AG09309 (cell line): ENCODE results near the gene CFAP43.

Experiments
- DNase-seq: peaks from one replicate; pipeline ENCODE4 v3.0.0-alpha.2; 2010; ENCODE audit warnings: low read depth
- H3K4me3 ChIP-seq: 2 replicates; pipeline ENCODE4 v1.5.1; 2011; ENCODE audit warnings: mild to moderate bottlenecking, low read depth, low read length, moderate library complexity; ENCODE audit not compliant: control insufficient read depth
- CTCF ChIP-seq: IDR thresholded peaks from 2 replicates; pipeline ENCODE4 v1.5.1; 2011; ENCODE audit warnings: mild to moderate bottlenecking, low read depth, low read length, inconsistent platforms; ENCODE audit not compliant: insufficient read depth, control insufficient read depth; ENCODE audit errors: missing control alignments

The CFAP43 gene

GRCh38 chr10:104088239-104088638 is 143.9 kb downstream of the CFAP43 start:
- no peak for DNase-seq
- H3K4me3 ChIP-seq, result no peak overlapping the region
- no peak for TF ChIP-seq CTCF

GRCh38 chr10:104085801-104086400 is 146.3 kb downstream of the CFAP43 start, which contains the start of gene COL17A1:
Gene COL17A1 (minus strand): TSS chr10:104085880. CDS start chr10:104080673, 5,207 bp downstream.
- no peak for TF ChIP-seq CTCF
- H3K4me3 ChIP-seq, result no peak within 1 kb of the TSS
- DNase-seq, result no peak

- TF ChIP-seq CTCF, result no peak
- DNase-seq, result no peak
- no peak overlapping the region for H3K4me3 ChIP-seq
Observed at GRCh38 chr10:104084482-104085142, 147.6 kb downstream of the CFAP43 start.

- TF ChIP-seq CTCF, result no peak
- no peak for DNase-seq
- H3K4me3 ChIP-seq, result no peak overlapping the region
Observed at GRCh38 chr10:104081998-104082397, 150.2 kb downstream of the CFAP43 start.

GRCh38 chr10:104080762-104081161 is 151.4 kb downstream of the CFAP43 start:
- TF ChIP-seq CTCF, result peak; percentile 42
- no peak overlapping the region for H3K4me3 ChIP-seq
- no peak for DNase-seq
